Measurements from ENCODE around the gene TTR.

DNA sequence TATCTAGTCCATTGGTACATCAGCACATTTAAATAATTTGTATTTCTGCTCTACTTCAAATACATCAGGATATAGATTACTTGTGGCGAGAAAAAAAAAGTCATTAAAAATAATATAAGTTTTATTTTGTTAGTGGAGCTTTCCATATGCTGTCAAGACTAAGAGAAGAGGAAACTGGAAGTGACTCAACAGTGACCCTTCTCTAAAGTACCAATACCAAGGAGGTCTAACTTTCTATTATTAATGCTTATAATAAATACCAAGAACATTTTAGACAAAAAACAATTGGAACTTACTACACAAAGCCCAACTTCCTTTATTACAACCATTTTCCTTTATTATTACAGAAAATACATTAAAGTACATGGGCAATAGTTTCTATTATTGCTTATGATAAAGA is 39.8 kb downstream of the TTR start:
- TF ChIP-seq, protein P1, sequence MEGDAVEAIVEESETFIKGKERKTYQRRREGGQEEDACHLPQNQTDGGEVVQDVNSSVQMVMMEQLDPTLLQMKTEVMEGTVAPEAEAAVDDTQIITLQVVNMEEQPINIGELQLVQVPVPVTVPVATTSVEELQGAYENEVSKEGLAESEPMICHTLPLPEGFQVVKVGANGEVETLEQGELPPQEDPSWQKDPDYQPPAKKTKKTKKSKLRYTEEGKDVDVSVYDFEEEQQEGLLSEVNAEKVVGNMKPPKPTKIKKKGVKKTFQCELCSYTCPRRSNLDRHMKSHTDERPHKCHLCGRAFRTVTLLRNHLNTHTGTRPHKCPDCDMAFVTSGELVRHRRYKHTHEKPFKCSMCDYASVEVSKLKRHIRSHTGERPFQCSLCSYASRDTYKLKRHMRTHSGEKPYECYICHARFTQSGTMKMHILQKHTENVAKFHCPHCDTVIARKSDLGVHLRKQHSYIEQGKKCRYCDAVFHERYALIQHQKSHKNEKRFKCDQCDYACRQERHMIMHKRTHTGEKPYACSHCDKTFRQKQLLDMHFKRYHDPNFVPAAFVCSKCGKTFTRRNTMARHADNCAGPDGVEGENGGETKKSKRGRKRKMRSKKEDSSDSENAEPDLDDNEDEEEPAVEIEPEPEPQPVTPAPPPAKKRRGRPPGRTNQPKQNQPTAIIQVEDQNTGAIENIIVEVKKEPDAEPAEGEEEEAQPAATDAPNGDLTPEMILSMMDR (IDR thresholded peaks at IDR 0.05) = no peak
- no peak for TF ChIP-seq POLR2A (IDR thresholded peaks at IDR 0.05)
